SIG-M5 treated with dmso at 0.1 percent for 504 hours (cell line): ENCODE results near the gene MAEA.

ENCODE experiments used
- DNase-seq: peaks from one replicate; lab custom pipeline; 2025; ENCODE audit not compliant: unreplicated experiment; lab: John Stamatoyannopoulos, UW

Gene MAEA

GRCh38 chr4:1289207-1290164 lies at the start of gene MAEA:
MAEA (plus strand) TSS chr4:1289891; CDS start chr4:1289914, 23 bp downstream.
- DNase-seq, result peak; percentile 95

DNA sequence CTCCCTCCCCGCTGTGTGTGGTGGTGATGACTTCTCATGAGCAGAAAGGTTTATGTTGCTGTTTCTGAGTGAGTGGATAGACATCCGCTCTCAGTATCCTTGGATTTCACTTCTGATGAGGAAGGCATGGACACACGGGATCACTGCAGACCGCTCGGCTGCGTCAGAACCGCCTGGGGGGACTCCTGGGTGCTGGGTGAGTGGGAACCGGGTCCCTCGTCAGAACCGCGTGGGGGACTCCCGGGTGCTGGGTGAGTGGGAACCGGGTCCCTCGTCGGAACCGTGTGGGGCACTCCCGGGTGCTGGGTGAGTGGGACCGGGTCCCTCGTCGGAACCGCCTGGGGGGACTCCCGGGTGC lies 49.8 kb upstream of the MAEA start:
- no peak for DNase-seq

DNA sequence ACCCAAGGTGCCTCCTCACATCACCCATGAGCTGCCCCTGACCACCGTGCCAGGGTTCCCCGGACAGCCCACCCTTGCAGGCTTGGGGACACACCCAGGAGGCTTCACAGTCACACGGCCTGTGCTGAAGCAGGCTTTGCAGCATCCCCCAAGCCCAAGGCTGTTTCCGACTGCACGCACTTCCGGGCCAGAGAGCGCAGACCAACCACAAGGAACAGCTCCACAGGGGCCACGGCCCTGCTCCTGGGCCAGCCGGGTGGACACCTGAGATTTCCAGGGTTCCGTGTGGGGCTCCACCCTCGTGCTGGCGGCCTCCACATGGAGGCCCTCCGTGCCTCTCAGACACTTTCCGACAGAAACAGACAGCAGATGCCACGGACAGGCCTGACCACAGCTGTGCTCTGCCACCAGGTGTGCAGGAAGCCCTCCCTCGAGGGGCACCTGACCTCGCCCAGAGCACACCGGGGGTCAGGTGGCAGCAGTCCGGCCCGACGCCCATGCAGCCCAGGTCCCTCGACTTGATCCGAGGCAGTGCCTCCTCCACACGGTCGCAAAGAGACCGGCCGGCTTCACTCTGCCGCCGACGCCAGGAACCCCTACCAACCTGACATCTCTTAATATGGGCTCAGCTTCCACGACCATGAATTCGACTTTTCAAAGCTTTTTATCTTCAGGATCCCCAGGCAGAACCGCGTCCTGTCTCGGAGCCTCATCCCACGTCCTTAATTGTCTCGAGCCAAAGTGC lies 48.8 kb upstream of the MAEA start:
- DNase-seq, result no peak

- DNase-seq, result no peak
Observed at GRCh38 chr4:1241466-1241935, 48.2 kb upstream of the MAEA start.

- DNase-seq, result no peak
Observed at GRCh38 chr4:1241936-1242505, 47.7 kb upstream of the MAEA start.

- no peak for DNase-seq
Observed at GRCh38 chr4:1242506-1243450, 46.9 kb upstream of the MAEA start.

DNA sequence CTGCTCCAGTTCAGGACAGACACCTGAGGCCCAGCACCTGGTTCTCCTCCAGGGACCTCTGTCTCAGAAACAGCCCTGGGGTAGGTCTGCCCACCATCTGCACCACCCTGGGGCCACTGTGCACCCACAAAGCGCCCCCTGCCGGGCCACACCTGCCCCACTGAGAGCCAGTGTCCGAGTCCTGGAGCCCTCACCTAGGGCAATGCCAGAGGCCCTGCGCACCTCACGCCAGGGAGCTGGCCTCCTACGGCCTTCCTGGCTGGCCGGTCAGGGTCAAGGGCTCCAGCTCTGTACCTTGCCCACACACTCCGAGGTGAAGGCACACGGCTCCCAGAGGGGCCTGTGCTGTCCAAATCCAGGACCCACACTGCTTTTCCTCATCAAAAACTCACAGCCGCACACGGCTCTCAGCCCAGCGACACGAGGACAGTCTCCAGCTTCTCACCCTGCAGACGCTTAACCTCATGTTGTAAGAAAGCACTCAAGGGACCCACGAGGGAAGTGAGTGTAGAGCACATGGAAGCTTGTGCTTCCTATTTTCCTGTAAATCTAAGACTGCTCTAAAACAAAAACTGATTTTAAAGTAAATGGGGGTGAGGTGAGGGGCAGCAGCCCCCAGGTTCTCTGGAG lies 46.1 kb upstream of the MAEA start:
- no peak for DNase-seq

DNA sequence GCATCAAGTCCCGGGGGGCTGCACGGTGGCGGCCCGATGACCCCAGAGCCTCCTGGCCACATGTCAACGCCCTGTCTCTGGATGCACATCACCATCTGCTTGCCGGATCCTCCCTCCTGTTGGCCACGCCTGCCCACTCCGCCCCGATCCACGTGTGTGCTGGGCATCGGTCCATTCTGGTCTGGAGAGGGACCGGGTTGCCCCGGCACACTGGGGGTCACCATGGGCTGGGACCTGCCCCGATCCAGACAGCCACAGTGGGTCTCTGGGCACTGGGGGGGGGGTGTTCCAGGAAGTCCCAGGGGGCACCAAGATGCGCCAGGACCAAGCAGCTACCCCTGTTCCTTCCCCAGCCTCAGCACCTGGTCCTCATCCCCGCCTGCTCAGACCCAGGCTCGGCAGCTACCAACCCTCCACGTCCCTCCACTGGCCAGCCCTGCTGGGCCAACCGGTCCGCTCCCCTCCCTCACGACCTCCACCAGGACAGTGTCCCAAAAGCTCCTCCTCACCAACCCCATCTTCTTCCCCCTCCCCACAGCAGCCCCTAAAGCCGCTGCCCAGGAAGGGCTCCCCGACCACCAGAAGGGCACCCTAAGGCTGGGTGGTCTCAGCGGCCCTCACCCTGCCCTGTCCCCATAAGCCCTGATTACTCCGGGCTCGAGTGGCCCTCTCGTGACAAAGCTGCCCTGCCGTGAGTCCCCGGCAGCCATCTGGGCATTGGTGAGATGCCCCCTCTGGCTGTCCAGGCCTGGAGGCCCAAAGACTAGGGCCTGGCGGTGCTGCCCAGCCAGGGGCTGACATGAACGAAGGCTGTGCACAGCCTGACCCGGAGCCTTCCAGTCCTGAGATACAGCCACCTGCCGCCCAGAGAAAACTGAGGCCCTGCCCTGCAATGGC lies 45.4 kb upstream of the MAEA start:
- no peak for DNase-seq

DNA sequence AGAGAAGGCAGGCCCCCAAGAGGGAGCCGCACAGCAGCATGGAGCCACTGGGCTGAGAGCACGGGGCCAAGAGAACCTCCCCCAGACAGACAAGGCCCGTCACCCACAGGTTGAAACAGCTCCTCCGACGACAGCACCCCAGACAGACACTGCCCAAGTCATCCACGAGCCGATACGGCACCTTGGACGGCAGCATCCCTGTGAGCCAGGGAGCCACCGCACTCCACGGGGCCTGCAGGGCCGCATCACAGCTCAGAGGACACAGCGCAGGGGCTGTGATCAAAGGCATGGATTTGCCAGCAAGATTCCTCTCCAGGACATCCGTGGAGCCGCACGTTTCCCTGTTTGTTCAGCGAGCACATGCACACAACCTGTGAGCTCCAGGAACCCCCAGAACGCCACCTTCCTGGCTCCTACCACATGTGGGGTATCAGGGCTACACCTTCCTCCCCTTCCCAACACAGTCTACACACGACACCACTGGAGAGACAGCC lies 44.7 kb upstream of the MAEA start:
- DNase-seq, result no peak

GRCh38 chr4:1245481-1246051 lies 44.1 kb upstream of the MAEA start:
- no peak for DNase-seq

GRCh38 chr4:1246111-1246881 lies 43.4 kb upstream of the MAEA start:
- no peak for DNase-seq

- DNase-seq, result no peak
Observed at GRCh38 chr4:1246901-1247863, 42.5 kb upstream of the MAEA start.

GRCh38 chr4:1247864-1248244 lies 41.8 kb upstream of the MAEA start:
- no peak for DNase-seq

DNA sequence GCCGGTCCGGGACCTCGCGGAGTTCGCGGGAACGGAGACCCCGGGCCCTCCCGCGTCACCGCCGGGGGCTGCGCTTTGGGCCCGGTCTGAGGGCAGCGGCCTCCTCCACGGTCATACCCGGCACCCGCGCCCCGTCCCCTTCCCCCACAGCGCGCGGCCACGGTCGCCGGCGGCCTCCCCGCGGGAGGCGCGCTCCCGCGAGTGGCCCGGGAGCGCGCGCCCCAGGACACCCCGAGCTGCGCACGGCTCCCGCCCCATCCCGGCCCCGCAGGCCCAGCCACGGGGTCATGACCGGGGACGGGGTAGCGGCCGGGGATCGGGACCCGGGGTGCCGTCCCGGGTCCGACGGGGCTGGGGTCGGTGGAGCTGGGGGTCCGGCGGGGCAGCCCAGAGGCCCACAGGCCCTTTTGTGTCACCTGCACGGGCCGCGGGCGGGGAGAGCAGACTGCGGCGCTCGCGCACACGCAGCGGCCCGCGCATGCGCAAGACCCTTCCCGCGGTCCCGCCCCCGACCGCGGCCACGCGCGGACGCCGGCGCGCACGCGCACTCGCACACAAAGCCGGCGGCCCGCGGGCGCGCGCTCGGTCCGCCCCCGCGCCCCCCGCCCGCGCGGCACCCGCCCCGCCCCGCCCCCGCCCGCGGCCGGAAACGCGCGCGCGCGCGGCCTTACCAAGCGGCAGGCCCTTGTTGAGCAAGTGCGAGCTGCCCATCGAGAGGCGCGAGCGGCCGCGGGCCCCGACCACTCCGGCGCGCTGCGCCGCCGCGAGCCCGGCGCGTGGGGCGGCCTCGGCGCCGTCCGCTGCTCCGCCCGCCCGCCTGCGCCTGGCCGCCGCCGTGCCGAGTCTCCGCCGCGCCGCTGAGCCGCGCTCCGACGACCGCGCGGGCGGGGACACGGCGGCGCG lies 41.2 kb upstream of the MAEA start, which contains the start of gene CTBP1:
CTBP1 (minus strand) TSS at position 886 of the 903 bp plus-strand sequence. CDS start 7,799 bp downstream, outside the sequence.
- DNase-seq, result peak; percentile 61

DNA sequence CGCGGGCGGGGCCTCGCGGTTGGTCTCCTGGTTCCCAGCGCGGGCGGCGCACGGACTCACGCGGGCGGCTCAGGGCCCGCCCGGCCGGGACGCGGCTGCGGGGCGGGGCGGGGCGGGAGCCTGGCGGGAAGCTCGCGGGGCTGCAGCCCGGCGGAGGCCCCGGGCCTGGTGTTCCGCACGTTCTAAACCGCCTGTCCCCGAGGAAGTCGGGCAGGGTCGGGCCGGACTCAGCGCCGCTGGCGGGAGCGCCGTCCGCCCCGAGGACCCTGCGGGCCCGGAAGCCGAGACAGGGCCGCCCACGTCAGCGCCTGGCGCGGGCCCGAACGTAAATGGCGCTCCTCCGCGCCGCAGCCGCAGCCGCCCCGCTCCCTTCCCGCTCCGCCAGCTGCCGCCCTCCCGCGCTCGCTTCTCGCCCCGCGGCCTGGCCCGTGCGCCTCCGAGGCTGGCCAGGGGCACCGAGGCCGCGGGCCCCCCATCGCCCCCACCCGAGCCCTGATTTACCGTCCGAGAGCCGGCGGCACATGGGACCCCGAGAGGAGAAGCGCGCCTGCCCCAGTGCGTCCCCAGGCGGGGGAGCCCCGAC lies 40.5 kb upstream of the MAEA start:
- DNase-seq, result peak; percentile 69
